Right lung (tissue), 5 donors: ENCODE data around the gene KLLN. TPM values are rescaled to one million over a fixed set of nuclear protein-coding genes. Genes with fewer than 3 reads are reported as not detected.
"Not testable (repeated sequence)": the region's sequence is repeated elsewhere in the genome, so short reads cannot be mapped to it uniquely, and the experiment has no call there.

Experiments used
- DNase-seq, 2 donors: peaks; one replicate each; pipeline ENCODE4 v3.0.0-alpha.2; 2013
- polyA plus RNA-seq, 5 donors: library from polyadenylated mRNA; unstranded; fragments of 120-200 nt; gene quantifications; one replicate each; pipeline versions ENCODE4 v1.2.1 to v1.2.3, GENCODE V29; 2013; ENCODE audit warnings: inconsistent platforms in 1 of 5, low replicate concordance in 1 of 5; ENCODE audit not compliant: insufficient read length in 5 of 5, insufficient read depth in 1 of 5

The KLLN gene
- polyA plus RNA-seq, 5 donors = 0.90 to 1.4 (median 1.2) TPM

DNA sequence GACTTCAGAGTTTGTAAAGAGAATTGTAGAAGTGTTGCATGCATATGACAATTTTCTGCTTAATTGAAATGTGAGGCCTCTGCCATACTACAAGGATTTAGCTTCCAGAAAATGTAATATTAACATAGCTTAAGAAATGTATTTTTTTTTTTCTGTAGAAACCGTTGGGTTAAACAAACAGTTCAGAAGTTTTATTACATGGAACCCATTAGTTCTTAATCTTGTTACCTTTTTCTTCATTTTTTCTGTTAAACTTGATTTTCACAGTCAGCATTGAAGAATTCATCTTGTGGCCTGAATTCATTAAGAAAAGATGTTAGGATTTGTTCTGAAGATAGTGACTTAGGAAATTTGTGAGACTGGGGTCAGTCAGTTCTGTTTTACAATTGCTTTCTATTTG lies 4.9 kb upstream of the KLLN start:
- DNase-seq = no peak

DNA sequence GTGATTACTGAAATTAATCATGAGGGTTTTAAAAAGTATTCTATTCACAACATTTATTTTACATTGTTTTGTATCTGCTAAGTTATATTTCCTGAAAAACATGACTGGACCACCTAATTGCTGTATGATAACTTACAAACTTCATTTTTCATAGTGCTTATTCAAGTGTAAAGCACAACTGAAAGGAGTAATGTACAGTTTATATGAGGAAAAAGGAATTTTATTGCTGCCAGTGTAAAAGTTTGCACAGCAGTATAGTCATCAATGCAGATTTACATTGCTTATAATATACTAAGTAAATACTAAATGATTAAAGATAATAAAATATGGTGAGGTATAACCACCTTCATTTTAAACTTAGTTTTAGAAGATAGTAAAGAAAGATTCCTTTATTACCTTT lies 4.1 kb upstream of the KLLN start:
- no peak for DNase-seq

DNA sequence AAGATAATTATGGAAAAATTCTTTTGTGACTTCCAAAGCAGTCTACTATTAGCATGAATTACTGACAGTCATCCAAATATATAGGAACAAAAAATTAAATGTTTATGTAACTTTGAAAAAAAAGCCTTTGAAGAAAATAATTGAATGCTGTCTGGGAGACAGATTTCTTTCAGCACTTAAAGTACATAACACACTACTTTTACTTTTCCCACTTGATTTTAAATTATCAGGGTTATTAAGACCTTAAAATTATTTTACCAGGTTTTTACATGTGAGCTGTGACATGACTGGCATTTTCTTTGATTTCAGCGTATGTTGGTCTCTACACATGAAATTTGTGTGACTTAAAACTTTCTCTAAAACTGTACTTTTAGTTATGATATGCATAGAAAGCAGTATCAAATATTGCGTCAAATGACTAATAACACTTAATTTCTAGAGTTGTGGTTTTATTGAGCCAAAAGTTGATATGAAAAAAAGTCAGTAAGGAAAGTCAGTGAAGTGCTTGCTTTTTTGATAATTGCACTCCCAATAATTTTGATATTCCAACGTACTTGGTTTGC lies 3.2 kb upstream of the KLLN start:
- DNase-seq = peak in 1 of 2 donors; percentile 29

DNA sequence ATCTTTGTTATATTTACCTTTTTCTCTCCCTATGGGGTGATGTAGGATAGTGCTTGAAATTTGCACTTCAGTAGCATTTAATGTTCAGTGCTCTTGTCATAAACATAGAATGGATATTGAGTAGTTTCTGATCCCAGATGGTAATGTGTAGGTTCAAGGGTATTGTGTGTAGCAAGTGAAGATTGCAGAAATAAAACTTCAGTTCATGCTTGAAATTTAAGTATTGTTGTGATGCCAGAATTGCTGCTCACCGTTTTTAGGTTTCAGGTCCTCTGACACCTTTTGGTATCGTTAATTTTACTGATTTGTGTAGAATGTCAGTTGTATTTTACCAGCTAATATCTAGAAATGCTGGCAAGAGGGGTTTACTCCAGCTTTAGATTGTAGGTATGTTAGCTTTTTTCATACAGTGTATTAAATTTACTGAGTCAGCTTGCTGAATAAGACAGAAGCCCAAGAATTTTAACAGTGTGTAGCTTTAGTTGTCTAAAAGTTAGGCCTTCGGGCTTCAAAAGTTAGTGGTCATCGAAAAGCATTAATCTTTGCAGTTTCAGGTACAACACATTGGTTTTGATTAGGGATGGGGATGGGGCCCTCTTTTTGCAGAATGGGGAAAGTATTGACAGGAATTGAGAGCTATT lies 2.0 kb upstream of the KLLN start:
- DNase-seq = no peak

DNA sequence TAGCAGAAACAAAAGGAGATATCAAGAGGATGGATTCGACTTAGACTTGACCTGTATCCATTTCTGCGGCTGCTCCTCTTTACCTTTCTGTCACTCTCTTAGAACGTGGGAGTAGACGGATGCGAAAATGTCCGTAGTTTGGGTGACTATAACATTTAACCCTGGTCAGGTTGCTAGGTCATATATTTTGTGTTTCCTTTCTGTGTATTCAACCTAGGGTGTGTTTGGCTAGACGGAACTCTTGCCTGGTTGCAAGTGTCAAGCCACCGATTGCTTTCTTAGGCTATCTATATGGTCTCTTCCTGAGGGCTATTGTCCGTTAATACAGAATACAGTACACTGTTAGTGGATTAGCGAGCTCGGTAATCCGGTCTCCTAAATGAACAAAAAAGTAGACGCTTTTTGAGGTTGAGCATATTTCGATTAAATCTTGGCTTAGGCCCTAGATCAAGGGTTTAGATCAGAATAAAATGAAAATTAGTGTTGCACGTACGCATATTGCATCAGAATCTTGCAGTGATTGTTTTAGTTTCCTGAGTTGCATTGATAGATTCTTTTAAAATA lies 1.2 kb upstream of the KLLN start:
- peak in 1 of 2 donors; percentile 30 for DNase-seq

DNA sequence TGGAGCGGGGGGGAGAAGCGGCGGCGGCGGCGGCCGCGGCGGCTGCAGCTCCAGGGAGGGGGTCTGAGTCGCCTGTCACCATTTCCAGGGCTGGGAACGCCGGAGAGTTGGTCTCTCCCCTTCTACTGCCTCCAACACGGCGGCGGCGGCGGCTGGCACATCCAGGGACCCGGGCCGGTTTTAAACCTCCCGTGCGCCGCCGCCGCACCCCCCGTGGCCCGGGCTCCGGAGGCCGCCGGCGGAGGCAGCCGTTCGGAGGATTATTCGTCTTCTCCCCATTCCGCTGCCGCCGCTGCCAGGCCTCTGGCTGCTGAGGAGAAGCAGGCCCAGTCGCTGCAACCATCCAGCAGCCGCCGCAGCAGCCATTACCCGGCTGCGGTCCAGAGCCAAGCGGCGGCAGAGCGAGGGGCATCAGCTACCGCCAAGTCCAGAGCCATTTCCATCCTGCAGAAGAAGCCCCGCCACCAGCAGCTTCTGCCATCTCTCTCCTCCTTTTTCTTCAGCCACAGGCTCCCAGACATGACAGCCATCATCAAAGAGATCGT lies 690 bp upstream of the KLLN start:
- peak in 1 of 2 donors; percentile 32 for DNase-seq

DNA sequence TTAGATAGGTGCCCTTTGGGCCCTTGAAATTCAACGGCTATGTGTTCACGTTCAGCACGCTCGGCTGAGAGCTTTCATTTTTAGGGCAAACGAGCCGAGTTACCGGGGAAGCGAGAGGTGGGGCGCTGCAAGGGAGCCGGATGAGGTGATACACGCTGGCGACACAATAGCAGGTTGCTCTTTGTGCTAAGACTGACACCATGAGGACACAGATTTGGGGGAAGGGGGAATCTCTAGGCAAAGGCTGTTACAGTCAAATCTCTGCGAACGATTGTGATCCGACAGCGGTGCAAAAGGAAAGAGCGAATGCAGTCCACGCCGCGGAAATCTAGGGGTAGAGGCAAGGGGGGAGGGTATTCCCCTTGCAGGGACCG lies 667 bp downstream of the KLLN start:
- no peak for DNase-seq

DNA sequence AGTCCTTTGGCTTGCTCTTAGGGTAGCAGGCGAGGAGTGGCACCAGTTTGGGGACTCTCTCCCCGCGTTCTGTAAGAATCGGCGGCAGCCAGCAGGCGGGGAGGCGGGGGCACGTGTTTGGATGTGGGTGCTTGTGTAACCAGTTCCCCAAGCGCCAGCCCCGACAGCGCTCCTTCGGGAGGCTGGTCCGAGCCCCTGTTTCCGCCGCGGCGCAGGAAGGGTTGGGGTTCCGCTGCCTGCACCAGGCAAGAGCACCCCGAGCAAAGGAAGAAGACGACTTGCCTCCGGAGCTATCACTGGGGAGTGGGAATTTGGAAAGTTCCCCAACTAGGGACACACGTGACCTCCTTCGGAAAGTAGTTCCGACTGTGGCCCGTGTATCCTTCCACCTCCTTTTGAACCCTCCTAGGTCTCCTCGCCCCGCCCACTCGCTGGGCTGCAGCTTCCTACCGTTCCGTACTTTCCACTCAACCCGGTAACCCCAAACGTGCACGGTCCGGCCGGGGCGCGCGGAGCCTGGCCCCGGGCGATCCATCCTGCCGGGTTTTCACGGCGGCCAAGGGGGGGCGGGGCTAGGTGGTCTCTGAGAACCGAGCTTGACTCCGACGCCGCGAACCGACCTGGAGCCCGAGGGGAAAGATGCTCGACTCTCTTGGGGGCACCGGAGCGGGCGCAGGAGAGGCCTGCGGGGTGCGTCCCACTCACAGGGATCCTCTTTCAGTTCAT lies 1.2 kb downstream of the KLLN start:
- DNase-seq = peak; percentile 96 to 97

DNA sequence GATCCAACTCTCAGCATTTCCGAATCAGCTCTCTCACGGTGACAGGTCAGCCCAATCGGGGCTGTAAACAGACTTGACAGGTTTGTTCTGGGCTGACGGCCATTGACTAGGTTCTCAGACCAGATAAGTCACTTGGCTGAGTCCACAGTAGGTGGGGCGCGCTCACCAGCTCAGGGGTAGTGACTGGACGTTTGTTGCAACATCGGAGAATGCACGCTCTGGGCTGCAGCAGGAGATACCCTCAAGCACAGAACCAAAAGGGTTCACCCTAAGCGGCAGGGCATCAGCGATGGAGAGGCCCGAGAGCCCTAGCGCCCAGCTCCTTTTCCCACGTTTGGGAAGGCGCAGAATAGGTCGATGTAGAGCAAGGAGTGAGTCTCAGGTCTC lies 1.8 kb downstream of the KLLN start:
- DNase-seq = peak in 1 of 2 donors; percentile 66

DNA sequence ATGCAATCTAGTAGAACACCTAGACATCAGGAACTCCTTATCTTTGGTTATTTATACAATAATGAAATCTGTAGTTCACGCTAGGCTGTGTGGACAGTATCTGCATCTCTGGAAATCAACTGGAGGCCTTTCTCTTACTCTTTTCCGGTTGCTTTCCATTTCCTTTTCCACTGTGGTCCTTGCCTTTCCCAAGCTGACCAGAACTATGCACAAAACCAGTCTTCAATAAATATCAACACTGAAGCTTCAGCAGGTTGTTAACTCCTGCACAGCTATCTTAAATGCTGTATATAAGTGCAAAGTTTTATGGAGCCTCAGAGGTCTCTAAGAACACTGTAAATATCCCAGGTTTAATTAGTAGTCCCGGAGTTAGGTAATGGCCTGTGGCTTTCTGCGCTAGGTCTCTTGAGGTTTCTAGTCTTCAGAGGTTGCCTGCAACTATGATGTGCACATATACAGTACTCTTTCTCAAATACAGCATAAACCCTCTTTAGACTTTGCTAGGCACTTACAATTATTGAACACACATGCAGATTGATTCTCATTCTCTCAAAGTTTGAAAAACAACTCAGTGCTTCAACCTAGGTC lies 2.4 kb downstream of the KLLN start:
- no peak for DNase-seq

DNA sequence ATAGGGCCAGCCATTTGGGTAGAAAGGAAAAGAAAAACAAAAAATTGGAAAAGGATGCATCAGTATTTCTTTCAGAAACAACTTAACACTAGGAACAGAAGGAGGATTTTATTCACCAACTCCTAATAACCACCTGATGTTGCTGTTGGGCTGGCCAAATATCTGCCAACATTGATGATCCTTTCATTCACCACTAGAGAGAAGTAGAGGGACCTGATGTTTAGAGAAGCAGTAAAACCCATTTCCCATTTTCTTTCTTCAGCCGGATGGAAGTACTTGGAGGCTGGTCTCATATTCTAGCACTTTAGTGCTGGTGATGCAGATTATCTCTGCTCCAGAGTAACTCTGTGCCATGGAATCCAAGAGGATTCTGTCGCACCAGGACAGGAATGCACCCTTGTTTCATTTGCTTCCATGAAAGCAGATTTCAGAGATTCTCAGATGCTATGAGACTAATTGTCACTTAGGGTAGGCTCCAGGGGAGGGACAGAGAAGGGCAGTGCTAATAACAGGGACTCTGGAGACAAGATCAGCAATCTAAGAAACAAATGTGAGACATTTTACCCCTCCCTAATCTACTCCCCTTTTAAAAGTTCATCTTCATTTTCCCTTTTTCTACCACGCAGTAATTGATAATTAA lies 3.1 kb downstream of the KLLN start:
- DNase-seq = no peak

DNA sequence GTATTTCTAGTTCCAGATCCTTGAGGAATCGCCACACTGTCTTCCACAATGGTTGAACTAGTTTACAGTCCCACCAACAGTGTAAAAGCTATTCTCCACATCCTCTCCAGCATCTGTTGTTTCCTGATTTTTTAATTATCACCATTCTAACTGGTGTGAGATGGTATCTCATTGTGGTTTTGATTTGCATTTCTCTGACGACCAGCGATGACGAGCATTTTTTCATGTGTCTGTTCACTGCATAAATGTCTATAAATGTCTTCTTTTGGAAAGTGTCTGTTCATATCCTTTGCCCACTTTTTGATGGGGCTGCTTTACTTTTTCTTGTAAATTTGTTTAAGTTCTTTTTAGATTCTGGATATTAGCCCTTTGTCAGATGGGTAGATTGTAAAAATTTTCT lies 7.7 kb downstream of the KLLN start:
- not testable (repeated sequence) for DNase-seq

DNA sequence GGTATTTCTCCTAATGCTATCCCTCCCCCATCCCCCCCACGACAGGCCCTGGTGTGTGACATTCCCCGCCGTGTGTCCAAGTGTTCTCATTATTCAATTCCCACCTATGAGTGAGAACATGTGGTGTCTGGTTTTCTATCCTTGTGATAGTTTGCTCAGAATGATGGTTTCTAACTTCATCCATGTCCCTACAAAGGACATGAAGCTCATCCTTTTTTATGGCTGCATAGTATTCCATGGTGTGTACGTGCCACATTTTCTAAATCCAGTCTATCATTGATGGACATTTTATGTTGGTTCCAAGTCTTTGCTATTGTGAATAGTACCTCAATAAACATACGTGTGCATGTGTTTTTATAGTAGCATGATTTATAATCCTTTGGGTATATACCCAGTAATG lies 8.1 kb downstream of the KLLN start:
- DNase-seq = not testable (repeated sequence)

DNA sequence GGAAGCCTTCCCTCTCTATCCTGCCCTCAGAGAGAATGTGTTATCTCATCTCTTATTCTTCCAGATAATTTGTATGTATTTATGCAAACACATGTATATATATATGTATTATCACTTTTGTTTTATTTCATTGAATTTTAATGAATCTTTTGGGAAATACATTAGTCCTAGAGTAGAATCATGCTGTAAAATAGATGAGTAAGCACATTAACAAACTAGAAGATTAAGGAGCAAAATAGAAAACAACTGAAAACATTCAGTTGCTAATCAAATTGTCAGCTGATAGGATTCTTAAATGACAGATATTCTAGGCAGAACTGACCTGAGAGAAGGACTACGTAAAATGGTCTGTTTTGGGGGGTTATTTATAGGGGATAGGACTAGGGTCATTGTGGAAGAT lies 11.2 kb downstream of the KLLN start:
- DNase-seq = no peak

DNA sequence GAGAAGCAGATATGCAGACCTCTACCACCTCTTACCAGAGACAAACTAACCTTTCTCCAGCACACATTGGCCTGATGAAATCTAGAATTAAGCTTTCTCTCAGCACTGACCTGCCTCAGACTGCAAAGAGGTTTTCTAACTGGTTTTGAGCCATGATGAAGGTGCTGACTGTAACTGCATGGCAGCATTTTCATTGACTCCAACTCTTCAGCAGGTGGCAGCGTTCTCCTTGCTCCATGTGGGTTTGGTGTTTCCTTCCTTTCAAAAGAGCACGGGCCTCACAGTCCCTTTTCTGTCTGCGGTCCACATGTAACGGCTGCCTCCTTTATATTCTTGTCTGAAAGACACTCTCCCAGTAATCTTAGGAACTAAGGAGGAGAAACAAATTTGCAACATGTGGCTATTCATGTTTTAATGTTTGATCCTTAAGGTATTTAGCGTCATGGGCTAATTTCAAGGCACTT lies 12.6 kb downstream of the KLLN start:
- DNase-seq = peak in 1 of 2 donors; percentile 56

DNA sequence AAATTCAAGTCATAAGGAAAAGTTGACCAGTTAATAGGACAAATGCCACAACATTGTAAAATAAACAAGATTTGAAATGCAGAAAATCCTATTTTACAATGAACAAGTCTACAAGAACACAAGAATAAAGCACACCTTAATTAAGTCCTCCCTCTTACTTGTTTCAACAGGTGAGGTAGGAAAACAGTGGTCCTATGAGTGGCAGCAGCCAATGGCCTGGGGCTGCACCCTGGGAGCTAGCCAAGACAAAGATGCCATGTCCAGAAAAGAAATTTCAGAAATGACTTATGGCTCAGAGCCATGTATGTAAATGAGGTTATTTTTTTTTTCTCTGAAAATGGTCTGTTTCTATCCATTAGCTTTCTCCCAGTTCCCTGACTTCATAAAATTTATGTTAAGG lies 14.3 kb downstream of the KLLN start:
- DNase-seq = no peak

DNA sequence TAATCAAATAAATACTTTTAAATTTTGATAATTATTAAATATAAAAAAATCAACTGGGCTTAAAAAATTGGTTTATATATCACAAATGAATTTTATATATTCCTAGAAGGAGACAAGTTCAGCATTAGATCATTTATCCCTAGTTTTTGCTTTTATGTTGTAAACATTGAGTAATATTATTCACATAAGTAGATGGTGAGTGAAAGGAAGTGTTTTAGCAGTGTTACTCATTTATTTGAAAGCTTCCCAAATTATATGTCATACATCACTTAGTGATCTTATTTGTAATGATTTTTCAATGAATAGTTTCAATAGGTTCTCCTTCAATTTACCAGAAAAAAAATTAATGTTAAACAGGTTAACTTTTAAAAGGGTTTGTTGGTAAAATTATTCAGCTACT lies 15.8 kb downstream of the KLLN start:
- DNase-seq = no peak

DNA sequence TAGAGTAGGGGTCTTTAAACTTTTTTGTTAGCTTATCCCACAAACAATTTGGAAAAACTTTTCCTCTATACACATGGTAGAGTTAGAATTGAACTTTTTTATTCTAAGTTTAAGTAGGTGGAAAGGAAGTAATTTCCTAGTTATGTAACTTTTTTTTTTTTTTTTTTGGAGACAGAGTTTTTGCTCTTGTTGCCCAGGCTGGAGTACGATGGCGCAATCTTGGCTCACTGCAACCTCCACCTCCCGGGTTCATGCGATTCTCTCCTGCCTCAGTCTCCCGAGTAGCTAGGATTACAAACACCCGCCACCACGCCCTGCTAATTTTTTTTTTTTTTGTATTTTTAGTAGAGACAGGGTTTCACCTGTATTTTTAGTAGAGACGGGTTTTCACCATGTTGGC lies 16.6 kb downstream of the KLLN start:
- DNase-seq = not testable (repeated sequence)

DNA sequence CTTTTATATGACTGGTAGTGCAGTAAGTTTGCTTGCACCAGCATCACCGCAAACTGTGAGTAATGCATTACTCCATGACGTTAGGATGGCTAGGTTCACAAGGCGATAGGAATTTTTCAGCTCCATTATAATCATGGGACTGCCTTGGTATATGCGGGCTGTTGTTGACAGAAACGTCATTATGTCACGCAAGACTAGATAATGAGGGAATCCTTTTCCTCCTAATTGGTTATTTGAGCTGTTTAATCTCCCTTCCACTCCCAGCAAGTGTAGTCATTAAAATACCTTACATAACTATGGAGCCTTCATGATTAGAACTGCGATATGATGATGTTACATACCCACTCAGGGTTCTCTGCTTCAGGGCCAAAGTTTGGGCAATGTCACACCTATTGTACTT lies 17.3 kb downstream of the KLLN start:
- DNase-seq = no peak

DNA sequence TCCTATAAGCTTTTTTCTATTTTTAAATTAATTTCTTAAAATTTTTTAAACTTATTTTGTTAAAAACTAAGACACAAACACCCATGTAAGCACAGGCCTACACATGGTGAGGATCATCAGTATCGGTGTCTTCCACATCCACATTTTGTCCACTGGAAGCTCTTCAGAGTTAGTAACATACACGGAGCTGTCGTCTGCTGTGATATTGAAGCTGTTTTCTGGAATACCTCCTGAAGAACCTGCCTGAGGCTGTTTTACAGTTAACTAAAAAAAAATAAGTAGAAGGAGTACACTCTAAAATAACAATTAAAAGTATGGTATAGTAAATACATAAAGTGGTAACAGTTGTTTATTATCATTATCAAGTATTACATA lies 17.7 kb downstream of the KLLN start:
- DNase-seq = no peak

DNA sequence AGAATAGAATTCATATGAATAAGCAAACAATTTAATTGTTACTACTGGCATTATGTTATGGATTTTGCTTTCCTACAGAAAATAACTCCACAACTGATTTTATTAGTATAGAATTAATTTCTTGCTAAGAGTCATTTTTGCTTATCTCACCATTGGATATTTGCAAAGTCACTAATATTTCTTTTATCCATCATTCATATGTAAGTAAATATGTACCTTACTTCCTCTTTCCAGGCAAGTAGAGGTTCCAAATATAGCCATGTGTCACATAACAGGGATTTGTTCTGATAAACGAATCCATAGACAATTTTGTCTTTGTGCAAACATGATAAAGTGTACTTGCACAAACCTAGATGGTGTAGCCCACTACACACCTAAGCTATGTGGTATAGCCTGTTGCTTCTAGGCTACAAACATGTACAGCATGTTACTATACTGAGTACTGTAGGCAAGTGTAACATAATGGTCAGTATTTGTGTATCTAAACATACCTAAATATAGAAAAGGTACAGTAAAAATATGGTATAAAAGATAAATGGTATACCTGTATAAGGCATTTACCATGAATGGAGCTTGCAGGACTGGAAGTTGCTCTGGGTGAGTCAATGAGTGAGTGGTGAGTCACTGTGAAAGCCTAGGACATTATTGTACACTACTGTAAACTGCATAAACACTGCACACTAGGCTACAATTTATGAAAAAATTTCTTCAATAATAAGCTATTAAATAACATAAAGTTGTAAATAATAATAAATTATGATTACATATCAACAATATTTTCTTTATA lies 18.3 kb downstream of the KLLN start:
- DNase-seq = no peak
